Measurements from ENCODE around the gene ITIH4.

ITIH4 gene

GRCh38 chr3:52773361-52774065 is 57.0 kb downstream of the ITIH4 start:
- no peak for TF ChIP-seq GATA2 (IDR thresholded peaks at IDR 0.05; ENCODE audit: low read depth, low read length)
- TF ChIP-seq GATA3 (IDR thresholded peaks at IDR 0.05; ENCODE audit: low read depth, low read length): no peak

GRCh38 chr3:52771702-52772101 is 58.8 kb downstream of the ITIH4 start:
- TF ChIP-seq GATA3 (IDR thresholded peaks at IDR 0.05; ENCODE audit: low read depth, low read length): no peak
- TF ChIP-seq GATA2 (IDR thresholded peaks at IDR 0.05; ENCODE audit: low read depth, low read length): no peak

GRCh38 chr3:52771334-52771681 is 59.2 kb downstream of the ITIH4 start:
- TF ChIP-seq GATA3 (IDR thresholded peaks at IDR 0.05; ENCODE audit: low read depth, low read length): no peak
- TF ChIP-seq GATA2 (IDR thresholded peaks at IDR 0.05; ENCODE audit: low read depth, low read length): no peak

- no peak for TF ChIP-seq GATA3 (IDR thresholded peaks at IDR 0.05; ENCODE audit: low read depth, low read length)
- TF ChIP-seq GATA2 (IDR thresholded peaks at IDR 0.05; ENCODE audit: low read depth, low read length): no peak
Observed at GRCh38 chr3:52770496-52771333, 59.8 kb downstream of the ITIH4 start, which contains the start of gene NEK4. TSS of gene NEK4 (minus strand) at chr3:52770940. CDS start at chr3:52770746, 194 bp downstream.

GRCh38 chr3:52769786-52770455 is 60.6 kb downstream of the ITIH4 start:
- TF ChIP-seq GATA3 (IDR thresholded peaks at IDR 0.05; ENCODE audit: low read depth, low read length) (no peak), GATA2 (IDR thresholded peaks at IDR 0.05; ENCODE audit: low read depth, low read length) (no peak)

- TF ChIP-seq GATA2 (IDR thresholded peaks at IDR 0.05; ENCODE audit: low read depth, low read length): no peak
- TF ChIP-seq GATA3 (IDR thresholded peaks at IDR 0.05; ENCODE audit: low read depth, low read length): no peak
Observed at GRCh38 chr3:52763466-52763865, 67.0 kb downstream of the ITIH4 start.

Data from SH-SY5Y (cell line).